GM19468 (cell line): Measurements from ENCODE around the gene NTM.

ENCODE experiments used
- ATAC-seq: cut with Tn5 transposase; IDR thresholded peaks from one replicate; pipeline ENCODE4 v1.9.1; 2021; ENCODE audit warnings: mild to moderate bottlenecking, moderate library complexity, moderate number of reproducible peaks; ENCODE audit not compliant: unreplicated experiment; ENCODE audit errors: extremely low read depth

The NTM gene

DNA sequence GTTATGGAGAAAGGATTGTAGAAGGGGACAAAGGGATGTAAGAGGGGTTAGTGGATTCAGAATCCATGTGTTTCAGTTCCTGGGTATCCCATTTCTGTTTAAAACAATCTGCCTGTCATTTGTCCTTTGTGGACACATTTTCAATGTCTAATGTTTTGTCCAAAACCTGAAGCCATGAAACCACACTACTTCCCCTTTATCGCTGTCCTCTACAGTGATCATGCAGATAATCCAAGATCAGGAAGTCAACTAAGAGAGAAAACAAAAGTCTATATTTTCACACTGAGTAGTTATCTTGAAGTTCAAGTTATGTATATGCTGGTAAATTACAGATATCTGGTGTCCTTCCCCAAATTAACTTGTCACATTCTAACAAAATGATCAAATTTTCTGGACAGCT is 457.0 kb downstream of the NTM start:
- ATAC-seq = no peak

DNA sequence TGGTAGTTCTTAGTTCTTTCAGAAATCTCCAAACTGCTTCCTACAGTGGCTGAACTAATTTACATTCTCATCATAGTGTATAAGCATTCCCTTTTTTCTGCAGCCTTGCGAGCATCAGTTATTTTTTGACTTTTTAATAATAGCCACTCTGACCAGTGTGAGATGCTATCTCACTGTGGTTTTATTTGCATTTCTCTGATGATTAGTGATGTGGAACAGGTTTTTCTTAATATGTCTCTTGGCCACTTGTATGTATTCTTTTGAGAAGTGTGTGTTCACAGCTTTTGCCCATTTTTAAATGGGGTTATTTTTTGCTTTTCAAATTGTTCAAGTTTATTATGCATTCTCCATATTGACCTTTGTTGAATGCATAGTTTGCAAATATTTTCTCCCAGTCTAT is 459.3 kb downstream of the NTM start:
- no peak for ATAC-seq

DNA sequence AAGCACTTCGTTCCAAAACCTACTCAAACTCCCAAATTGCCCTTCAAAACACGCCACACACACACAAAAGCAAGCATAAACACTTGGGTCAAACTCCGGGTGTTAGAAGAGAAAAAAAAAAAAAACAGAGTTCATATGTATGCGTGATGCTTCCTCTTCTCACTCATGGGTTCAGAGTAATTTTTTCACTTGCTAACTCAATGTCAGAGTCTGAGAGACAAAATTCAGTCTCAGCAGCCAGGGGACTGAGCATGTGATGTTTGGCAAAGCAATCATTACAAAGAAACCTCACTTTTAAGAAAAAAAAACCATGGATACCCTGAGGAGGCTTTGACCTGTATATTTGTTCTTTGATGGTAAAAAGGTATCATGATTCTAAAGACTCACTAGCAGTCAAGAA is 461.7 kb downstream of the NTM start:
- no peak for ATAC-seq

DNA sequence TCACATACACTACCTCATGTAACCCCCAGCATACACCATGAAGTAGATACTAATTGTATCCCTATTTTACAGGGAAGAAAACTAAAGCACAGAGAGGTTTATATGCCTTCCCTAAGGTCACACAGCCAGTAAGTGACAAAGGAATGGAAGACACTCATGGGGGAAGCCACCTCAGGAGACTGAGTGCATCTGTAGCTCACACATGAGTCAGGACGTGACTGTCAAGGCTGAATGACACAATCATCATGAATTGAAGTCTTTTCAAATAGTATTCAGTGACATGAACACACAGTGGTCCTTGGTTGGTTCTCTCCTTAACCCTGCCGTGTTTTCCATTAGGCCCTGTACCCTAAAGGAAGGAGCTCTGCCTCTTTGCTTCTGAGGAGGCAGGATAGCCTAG is 463.0 kb downstream of the NTM start:
- no peak for ATAC-seq

DNA sequence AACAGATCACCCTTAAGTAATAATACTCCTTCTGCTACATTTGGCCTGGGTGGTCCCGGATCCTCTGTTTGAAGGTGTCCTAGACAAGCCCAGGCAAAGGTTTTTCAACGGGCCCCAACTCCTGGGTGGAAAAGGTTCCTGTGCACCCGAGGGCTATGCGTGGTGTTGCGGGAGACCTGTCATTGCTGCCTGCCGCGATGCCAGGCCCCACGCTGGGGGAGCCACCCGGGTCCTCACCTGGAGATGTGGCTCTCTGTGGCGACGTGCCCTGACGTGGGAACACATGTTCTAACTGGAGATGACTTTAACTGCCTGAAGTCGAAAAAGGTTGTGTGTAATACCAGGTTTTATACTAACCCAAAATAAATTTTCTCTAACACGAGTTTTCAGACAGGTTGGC is 467.1 kb downstream of the NTM start:
- no peak for ATAC-seq

DNA sequence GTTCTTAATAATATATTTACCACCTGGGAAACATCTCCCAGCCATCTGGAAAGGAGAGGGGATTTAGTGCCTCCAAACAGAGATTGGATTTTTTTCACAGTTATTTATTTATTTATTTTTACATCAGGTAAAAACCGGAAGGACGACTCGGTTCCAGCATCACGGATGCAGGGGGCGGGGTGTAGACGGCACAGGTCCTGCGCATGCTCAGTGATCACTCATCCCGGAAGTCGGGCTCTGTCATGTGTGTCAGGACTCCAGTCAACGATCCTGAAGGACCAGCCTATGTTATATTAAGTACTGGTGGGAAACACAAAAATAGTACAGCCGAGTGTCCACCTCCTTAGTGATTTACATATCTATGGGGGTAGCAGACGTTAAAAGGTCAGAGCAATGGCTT is 467.6 kb downstream of the NTM start:
- no peak for ATAC-seq

DNA sequence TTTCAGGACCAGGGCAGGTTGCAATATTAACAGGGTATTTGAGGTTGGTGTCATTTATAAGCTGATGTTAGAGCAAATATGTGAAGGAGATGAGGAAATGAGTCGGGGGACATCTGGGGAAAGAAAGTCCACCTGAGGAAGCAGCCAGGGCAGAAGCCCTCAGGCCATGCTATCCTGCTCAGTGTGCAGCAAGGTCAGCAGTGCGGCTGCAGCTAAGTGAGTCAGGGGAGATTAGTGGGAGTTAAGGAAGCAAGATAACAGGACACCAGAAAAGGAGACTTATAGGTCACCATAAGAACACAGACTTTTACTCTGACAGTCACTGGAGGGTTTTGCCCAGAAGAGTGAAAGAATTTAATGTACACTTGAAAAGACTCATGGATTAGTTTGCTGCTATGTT is 468.9 kb downstream of the NTM start:
- no peak for ATAC-seq

DNA sequence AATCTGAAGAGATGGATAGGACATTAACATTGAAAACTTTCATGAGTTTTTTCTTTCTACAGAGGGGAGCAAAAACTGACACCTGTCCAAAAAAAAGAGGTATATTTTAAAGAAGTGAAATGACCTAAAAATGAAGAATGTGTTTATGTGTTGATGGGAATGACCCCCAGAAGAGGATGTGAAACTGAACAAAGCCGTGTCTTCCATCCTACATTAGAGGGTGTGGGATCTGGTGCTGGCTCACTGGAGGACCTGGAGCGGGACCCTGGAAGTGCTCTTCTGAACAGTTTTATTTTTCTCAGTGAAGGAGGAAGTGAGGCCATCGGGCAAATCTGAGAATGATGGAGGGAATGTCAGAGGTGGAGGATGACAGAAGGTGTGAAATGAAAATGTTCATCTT is 470.1 kb downstream of the NTM start:
- ATAC-seq = no peak

DNA sequence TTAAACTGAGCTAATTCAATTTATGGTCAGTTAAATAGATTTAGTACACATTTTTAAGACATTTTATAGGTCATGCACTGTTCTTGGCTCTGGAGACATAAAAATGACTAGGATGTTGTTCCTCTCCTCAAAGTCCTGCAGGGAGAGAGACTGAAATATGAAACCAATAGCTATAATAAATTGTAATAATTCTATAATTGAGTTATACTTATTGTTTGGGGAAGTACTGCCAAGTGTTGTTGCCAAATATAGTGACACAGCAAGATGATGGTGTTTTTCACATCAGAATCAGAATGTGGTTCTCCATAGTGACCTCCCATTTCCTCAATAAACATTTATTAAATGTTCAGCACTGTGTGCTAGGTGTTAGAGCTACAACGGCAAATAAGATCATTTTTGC is 470.6 kb downstream of the NTM start:
- no peak for ATAC-seq

DNA sequence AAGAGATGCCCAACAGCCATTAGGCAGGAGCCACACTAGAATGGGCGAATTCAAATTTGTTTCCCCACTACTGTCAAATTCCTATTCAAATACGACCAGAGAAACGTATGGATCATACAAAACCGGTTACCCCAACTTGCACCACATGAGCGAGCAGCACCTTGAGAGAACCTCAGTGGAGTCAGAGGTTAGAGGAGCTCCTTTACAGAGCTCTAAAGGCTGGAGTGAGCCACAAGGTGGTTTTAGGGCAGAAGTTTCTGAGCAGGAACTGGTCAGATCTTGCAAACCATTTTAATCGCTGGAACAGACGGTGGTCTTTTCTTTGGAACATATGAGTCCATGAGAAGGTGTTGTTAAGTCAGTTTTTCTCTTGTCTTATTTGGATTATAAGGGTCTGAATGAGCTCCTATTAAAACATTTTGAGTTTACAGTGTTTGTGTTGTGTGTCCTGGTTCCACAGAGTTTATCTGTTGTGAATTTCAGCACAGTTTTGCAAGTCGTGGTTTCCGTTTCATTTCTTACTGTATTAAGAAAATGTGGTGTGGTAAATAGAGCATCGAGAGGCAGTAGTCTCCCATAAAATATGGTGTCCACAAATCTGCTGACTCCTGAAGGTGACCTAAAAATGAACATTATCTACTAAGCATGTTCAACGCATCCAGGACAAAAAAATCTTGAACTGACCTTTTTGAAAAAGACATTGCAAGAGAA is 471.7 kb downstream of the NTM start:
- ATAC-seq = no peak

DNA sequence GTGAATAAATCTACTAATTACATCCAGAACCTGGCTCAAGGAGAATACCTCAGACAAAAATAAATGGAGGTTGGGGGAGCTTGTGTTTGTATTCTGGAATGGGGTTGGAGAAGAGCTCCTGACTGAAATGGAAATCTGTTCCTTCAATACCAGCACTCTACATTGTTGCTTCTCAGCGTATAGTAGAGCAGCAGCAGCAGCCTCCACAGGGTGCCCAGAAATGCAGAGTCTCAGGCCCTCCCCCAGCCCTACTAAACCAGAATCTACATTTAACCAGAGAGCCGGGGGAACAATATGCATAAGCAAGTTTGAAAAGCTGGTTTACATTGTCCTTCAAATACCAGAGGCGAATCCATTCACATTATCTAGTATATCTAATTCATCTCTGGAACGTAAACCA is 474.8 kb downstream of the NTM start:
- no peak for ATAC-seq

DNA sequence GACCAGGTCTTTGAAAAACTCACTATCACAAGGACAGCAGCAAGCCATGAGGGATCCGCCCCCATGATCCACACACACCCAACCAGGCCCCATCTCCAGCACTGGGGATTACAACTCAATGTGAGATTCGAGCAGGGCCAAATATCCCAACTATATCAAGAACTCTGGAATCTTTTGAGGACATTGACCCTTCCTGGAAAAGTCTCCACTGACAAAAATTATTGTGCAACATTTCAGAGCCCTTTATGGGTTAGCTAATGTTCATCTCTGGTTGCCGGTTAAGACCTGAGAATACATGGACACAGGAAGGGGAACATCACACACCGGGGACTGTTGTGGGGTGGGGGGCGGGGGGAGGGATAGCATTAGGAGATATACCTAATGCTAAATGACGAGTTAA is 479.1 kb downstream of the NTM start:
- ATAC-seq = no peak

DNA sequence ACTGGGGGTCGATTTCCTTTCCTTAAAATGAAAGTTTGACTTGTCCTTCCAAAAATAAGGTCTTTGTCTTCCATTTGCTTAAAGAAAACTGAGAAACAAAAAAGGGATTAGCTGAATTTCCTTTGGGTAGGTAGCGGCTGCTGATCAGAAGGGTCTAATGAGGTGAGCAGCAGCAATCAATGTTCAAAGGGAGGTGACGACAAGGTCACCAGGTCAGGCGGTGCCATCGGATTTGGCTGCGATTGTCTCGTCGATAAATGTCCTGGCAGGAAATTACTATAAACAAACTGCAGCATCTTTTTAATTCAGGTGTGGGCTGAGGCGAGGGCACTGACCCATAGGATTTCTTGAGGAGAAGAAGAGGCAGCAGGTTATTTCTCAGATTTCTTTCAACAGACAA is 480.1 kb downstream of the NTM start:
- ATAC-seq = no peak

DNA sequence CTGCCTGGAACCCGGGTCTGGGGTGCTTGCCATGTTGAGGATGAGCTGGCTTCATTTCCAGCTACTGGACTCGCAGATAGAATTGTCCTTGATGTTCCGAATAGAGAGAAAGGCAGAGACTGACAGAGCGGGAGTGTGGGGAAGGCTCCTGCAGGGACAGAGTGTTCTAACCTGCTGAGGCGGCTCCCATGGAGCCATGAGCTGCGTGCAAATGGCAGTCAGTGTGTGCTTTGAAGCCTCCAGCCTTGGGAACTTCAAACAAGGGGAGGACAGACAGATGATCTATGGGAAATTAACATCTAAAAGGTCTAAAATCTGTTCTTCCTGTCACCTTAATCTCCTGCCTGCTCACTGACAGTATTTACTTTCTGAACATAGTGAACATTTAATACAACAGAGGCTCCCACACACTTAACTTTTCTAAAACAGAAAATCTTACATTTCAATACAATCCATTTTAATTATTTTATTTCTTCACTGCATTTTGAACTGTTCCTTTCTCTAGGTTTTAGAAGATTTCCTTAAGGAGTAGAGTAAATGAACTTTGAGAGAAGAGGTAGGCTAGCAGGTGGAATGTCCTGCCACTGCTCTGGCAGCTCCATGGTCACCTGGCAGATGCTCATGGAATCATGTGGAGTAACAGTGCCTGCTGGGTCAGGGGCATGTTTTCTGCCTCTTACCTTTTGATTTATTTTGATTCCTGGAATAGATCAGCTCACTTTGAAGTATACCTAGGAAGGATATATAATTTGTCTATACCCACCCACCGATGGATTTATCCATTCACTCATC is 481.7 kb downstream of the NTM start:
- no peak for ATAC-seq

DNA sequence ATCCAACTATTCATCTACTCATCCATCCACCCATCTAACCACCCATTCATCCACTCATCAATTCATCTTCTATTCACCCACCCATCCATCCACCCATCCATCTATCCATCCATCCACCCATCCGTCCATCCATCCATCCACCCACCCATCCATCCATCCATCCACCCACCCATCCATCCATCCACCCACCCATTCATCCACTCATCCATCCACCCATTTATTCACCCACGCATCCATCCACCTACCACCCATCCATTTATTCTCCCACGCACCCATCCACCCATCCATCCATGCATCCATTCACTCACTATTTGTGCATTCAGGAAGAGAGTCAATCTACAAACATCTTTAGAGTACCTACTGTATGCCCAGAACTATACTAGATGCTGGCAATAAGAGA is 482.3 kb downstream of the NTM start:
- ATAC-seq = no peak

DNA sequence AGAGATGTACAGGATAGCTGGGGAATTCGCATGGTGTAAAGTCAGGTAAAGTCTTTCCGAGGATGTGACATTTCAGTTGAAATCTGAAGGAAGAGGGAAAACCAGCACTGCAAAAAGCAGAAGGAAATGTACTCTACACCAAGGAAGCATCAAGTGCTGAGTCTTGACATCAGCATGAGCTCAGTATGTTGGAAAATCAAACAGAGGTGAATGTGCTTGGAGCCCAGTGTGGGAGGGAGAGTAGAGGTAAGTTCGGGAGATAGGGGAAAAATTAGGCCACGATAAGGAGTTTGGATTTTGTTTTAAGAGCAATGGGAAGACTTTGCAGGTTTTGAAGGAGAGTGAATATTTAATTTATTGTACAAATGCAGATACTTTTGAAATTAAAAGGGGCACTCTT is 484.0 kb downstream of the NTM start:
- no peak for ATAC-seq

DNA sequence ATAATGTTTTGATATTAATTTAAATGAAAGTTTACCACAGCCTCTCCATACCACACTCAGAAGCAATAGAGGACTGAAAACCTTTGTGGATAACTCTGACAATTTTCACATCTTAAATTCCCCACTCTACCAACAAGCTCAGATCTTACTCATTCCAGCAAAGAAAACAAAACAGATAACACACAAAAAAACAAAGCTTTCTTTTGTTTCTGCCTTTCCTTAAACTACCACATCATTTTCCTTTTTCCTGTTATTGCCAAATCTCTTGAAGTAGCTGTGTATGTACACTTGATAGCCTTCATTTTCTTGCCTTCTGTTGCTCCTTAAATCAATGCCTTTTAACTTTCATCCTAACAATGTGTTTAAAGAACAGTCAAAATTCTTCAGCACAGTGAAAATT is 484.9 kb downstream of the NTM start:
- no peak for ATAC-seq

DNA sequence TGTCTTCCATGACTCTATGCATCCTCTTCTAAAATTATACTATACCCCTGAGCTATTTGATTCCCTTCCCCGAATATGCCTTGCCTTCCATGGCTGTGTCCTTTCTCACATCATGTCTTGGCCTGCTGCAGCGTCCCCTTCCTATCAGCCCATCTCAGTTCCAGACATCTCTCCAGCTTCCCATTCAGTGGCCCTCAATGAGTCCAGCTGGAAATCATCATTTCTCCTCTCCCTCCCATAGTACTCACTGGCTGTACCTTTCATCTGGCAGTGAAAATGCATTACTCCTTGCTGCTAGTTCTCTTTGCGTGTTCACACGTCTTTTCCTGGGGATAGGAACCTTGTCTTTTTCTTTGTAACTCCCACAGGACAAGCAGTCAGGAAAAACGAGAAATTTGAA is 486.8 kb downstream of the NTM start:
- no peak for ATAC-seq

DNA sequence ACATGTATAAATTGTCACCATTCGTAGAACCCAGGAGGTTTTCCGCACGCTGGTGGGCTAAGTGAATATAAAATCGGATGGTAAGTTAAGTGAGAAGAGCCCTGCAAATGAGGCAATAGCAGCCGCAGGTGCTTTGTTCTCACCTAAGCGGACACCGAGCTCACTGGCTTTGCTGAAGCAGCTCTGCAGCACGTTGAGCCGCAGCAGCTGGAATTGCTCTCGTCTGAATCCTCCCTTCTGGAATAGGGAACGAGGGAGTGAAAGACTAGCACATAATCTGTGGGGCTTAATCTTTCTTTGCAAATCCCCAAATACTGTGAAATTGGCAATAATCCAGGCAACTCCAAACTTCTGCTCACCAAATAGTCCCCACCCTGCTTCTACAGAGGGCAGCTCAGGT is 488.1 kb downstream of the NTM start:
- no peak for ATAC-seq

DNA sequence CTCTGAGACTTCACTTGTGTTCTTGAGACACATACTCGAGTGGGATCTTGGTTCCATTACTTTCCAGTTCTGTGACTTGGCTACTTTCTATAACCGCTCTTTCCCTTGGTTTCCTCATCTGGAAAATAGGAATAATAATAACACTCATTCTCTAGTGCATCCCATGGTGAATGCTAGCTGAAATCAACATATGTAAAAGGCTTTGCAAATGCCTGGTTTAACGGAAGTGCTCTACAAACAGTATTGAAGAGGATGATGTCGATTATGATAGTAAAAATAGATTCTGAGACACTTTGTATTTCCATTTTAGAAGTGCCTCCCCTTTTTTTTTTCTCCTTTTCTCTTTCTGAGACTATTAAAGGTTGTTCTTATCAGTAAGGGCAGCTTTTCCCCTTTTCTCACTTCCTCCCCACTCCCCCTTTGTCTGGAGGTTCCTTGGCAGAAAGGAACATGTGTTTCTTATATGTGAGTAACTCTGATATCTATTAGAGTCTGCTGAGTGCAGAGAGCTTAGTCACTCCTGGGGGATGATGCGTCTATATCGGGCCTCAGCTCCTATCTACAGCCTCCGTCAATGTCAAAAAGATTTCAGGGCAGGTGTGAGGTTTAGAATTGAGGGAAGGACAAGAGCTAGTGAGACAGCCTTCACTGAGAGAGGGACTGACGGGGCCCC is 489.3 kb downstream of the NTM start:
- no peak for ATAC-seq

DNA sequence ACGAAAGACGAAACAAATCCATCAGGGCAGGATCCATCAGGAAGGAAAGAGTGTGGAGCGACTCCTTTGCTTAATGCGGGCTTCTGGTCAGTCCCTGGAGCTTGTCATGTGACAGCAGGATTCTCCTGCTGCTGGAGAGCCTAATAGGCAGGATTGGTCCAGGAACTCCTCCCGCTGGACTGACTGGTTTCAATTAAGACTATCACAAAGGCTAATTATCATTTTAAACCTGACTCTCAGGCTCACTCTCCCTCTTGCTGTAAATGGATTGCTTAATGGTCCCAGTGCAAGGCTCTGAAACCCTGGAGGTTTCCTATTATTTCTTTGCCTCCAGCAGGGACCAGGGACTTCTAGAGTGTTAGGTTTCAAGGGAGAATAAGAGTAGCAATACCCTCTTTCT is 493.8 kb downstream of the NTM start:
- ATAC-seq = no peak

DNA sequence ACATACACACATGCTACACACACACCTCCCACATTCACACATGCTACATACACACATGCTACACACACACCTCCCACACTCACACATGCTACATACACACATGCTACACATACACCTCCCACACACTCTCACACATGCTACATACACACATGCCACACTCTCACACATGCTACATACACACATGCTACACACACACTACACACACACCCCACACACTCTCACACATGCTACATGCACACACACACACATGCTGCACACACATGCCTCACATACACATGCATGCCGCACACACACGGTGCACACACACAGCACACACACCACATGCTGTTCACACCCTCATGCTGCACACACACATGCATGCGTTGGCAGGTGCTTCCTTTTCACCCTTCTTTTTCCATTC is 495.4 kb downstream of the NTM start:
- ATAC-seq = no peak
